Mononuclear cell (primary cell): ENCODE data around the gene LELP1. TPM values are rescaled to one million over a fixed set of nuclear protein-coding genes. Genes with fewer than 3 reads are reported as not detected.

Source experiments
- H3K27me3 ChIP-seq: 2 replicates; pipeline ENCODE4 v1.6.0; 2011; ENCODE audit warnings: low read length, control low read depth; ENCODE audit not compliant: insufficient read depth
- H3K4me1 ChIP-seq: 2 replicates; pipeline ENCODE4 v1.5.1; 2011; ENCODE audit warnings: mild to moderate bottlenecking, low read length, control low read depth; ENCODE audit not compliant: insufficient read depth
- H3K4me3 ChIP-seq: 2 replicates; pipeline ENCODE4 v1.5.1; 2011; ENCODE audit warnings: mild to moderate bottlenecking, low read length, moderate library complexity
- H3K9me3 ChIP-seq: 2 replicates; pipeline ENCODE4 v1.5.1; 2011; ENCODE audit warnings: low read depth, mild to moderate bottlenecking, control low read depth, low read length
- total RNA-seq: library from RNA; depleted of rRNA; stranded (reverse); fragments of >200 nt; gene quantifications from one replicate; pipeline ENCODE4 v1.2.3, GENCODE V29; 2012

The LELP1 gene
- total RNA-seq, 1 donor = not detected

DNA sequence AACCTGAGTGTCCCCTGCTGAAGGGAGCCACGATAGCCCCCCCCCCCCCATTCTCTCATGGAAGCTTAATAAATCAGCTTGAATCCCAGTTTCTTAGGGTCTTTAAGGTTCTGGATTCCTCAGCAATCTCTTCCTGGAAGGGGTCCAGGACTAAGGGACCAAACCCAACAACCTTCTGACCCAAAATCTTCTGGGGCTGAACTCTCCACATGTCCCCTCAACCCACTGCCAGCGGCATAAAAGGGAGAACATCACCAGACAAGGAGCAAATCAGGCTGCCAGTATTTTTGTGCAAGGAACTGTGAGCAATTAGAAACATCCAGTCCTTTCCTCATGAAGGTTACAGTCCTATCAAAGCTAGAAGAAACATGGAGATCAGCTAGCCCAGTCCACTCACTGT lies 43.6 kb downstream of the LELP1 start:
- H3K4me1 ChIP-seq = no peaks in the 10 kb centered on the region
- peaks cover 4% of the 10 kb centered on the region for H3K27me3 ChIP-seq
- H3K9me3 ChIP-seq = no peaks in the 10 kb centered on the region
- no peak overlapping the region for H3K4me3 ChIP-seq

DNA sequence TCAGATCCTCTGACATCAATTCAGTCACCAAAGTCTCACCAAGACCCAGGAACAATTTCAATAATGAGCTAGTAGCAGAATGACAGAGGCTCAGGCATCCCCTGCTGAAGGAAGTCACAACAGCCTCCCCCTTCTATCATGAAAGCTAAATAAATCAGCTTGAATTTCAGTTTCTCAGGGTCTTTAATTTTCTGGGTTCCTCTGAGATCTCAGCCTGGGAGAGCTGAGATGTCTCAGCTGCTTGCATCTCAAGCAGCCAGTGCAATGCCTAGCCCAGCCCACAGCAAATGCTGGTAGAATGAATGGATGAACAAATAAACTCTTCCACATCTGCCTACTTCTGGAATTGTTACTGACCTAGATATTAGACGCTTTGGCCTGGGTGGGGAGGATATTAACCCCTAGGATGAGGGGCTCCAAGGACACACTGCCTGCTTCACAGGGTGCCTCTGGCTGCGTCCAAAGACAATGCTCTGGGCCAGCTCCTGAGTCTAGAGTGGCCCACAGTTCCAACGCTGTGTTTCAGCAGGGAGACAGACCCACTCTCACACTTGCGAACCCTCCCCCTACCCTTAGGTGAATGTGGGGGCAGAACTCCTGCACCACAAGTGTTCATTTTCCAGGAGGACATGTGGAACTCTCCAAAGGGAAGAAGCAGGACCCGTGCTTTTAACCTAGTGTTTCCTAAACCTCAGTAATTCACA lies 45.1 kb downstream of the LELP1 start:
- peaks cover 4% of the 10 kb centered on the region for H3K27me3 ChIP-seq
- no peaks in the 10 kb centered on the region for H3K9me3 ChIP-seq
- no peaks in the 10 kb centered on the region for H3K4me1 ChIP-seq
- no peak overlapping the region for H3K4me3 ChIP-seq

DNA sequence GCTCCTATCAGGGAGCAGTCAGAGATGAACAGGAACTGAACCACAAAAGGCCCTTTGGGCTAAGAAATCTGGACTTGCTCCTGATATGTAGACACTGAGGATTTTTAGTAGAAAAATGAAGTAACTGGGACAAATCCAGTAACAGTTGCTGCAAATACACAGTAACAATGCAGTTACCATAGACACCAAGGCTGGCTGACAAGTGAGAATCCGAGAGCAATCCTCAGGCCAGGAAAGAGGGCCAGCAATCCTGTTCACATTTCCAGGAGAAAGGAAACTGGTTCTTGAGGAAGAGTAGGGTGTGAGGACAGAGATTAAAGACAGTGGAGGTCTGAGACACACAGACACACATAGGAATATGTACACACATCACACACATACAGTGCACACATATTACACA lies 46.9 kb downstream of the LELP1 start:
- H3K9me3 ChIP-seq = no peaks in the 10 kb centered on the region
- no peaks in the 10 kb centered on the region for H3K4me1 ChIP-seq
- H3K27me3 ChIP-seq = peaks cover 4% of the 10 kb centered on the region
- no peak overlapping the region for H3K4me3 ChIP-seq

DNA sequence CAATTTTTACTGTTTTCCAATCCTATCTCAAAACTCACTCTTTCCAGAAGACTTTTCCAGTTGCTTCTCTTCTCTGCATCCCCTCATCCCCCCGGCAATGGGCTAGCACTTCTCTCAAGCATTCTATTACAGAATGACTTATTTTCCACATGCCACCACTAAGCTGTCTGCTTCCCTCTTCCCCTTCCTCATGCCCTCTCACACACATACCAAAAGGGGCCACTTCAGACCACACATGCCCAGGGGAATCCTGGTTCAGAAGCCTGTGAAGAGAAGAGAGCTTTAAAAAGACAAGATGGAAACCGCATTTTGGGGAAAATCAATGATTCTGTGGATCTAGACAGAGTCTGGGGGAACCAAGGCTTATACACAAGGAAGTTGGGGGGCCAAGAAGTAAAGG lies 47.9 kb downstream of the LELP1 start:
- H3K27me3 ChIP-seq = peaks cover 4% of the 10 kb centered on the region
- no peaks in the 10 kb centered on the region for H3K4me1 ChIP-seq
- H3K4me3 ChIP-seq = no peak overlapping the region
- no peaks in the 10 kb centered on the region for H3K9me3 ChIP-seq

DNA sequence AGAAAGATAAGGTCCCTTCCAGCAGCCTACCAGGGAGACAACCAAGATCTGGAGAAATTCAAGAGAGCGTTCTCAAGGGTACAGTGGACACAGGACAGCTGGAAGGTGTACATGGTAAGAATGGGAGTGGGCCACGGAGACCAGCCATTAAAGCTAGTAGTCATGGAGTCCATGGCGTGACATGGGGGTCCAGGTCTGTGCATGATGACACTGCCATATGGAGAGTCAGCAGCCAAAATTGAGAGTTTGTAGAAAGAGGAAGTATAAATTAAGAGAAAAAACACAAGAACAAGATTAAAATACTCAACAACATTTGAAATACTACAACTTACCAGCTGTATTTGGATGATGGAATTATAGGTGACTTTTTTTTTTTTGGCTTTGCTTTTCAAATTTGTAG lies 48.3 kb downstream of the LELP1 start:
- H3K27me3 ChIP-seq = peaks cover 4% of the 10 kb centered on the region
- no peaks in the 10 kb centered on the region for H3K4me1 ChIP-seq
- H3K9me3 ChIP-seq = no peaks in the 10 kb centered on the region
- no peak overlapping the region for H3K4me3 ChIP-seq

DNA sequence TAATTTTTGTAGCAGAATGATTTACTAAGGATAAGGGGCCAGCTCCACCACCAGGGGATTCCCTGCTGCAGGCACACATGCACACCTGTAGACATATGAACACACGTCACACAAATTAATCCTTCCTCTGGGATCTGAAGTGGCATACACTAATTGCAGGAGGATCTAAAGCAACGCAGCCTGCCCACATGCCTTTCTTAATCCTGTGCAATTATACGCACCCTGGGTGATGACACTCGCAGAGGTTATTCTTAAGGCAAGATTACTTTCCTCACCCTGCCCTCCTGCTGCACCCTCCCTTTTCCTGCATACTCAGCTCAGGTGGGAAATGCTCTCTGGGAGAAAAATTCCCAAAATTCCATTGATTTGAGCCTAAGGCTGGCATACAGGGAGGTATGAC lies 48.8 kb downstream of the LELP1 start:
- H3K9me3 ChIP-seq = no peaks in the 10 kb centered on the region
- H3K4me3 ChIP-seq = no peak overlapping the region
- H3K4me1 ChIP-seq = no peaks in the 10 kb centered on the region
- peaks cover 4% of the 10 kb centered on the region for H3K27me3 ChIP-seq

DNA sequence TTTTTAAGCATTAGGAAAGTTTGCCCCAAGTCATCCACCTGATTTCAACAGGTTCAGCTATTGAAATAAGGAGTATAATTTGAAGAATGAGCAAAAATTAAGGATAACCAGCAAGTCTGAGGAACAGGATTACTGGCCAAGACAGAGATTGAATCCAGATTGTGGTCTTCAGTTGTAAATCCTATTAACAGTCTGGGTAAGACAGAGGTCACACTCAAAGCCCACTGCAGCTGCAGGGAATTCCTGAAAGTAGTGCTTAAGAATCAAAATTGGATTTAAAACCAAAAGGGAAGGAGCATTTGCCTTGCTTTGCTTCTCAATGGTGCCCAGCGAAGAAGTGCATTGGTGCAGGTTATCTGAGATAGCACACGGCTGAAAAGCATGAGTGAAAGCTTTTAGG lies 49.8 kb downstream of the LELP1 start:
- H3K27me3 ChIP-seq = peaks cover 4% of the 10 kb centered on the region
- no peak overlapping the region for H3K4me3 ChIP-seq
- H3K4me1 ChIP-seq = no peaks in the 10 kb centered on the region
- no peaks in the 10 kb centered on the region for H3K9me3 ChIP-seq

DNA sequence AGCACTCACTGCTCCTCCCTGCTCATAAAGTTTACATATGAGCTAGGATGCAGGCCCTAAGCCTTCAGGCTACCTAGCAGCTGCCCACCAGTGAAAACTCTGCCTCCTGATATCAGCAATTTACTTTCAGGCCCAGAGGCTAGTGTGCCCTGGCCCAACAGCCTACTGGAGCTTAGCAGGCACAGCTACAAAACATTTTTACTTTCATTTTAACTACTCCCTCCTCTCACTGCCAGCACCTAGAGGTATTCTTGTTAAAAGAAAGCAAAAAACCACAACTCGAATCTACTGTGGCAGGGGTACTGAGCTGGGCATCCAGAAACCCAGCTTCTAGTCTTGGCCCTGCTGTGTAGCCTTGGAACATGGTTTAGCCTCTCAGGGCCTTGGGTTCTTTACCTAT lies 50.5 kb downstream of the LELP1 start:
- Histone ChIP-seq H3K27me3 (peaks cover 8% of the 10 kb centered on the region), H3K4me3 (no peak overlapping the region), H3K9me3 (no peaks in the 10 kb centered on the region), H3K4me1 (no peaks in the 10 kb centered on the region)

Other genes with a start within 250 kb of the LELP1 start
- gene SPRR4, start 232.8 kb upstream of the LELP1 start, total RNA-seq = not detected
- gene SPRR1A, start 219.3 kb upstream of the LELP1 start, total RNA-seq = not detected
- not detected for gene SPRR3, start 201.7 kb upstream of the LELP1 start, total RNA-seq
- gene SPRR1B, start 172.2 kb upstream of the LELP1 start, total RNA-seq = not detected
- gene SPRR2D, start 162.3 kb upstream of the LELP1 start, total RNA-seq = not detected
- not detected for gene SPRR2A, start 145.9 kb upstream of the LELP1 start, total RNA-seq
- gene SPRR2B, start 131.8 kb upstream of the LELP1 start, total RNA-seq = not detected
- not detected for gene SPRR2E, start 108.9 kb upstream of the LELP1 start, total RNA-seq
- gene SPRR2F, start 89.9 kb upstream of the LELP1 start, total RNA-seq = not detected
- gene SPRR2G, start 52.5 kb upstream of the LELP1 start, total RNA-seq = not detected
- not detected for gene PRR9, start 14.2 kb downstream of the LELP1 start, total RNA-seq
- gene LORICRIN, start 56.3 kb downstream of the LELP1 start, total RNA-seq = not detected
- gene PGLYRP3, start 109.5 kb downstream of the LELP1 start, total RNA-seq = not detected
- not detected for gene PGLYRP4, start 145.4 kb downstream of the LELP1 start, total RNA-seq
- 5,352 TPM for gene S100A9, start 154.4 kb downstream of the LELP1 start, total RNA-seq
- 428 TPM for gene S100A12, start 172.2 kb downstream of the LELP1 start, total RNA-seq
- 801 TPM for gene S100A8, start 187.6 kb downstream of the LELP1 start, total RNA-seq
- gene S100A7A, start 213.1 kb downstream of the LELP1 start, total RNA-seq = not detected